A673 (cell line): ENCODE results near the gene HEATR1.

Experiments
- CTCF ChIP-seq: fragments of 300-800, 200-600 bp; sonication (generic); conservative IDR thresholded peaks from 2 replicates; pipeline ENCODE4 v1.5.1; 2017; ENCODE audit warnings: low read depth, mild to moderate bottlenecking, antibody characterized with exemption, low read length, moderate library complexity, mixed read lengths
- EZH2 ChIP-seq: fragments of 200-600 bp; sonication (generic); IDR thresholded peaks from 2 replicates; pipeline ENCODE4 v1.6.1; 2017; ENCODE audit warnings: borderline replicate concordance, low read depth, mild to moderate bottlenecking, mixed read lengths, antibody characterized with exemption, low read length; ENCODE audit not compliant: poor library complexity, severe bottlenecking

GRCh38 chr1:236530286-236530685 is 74.0 kb downstream of the HEATR1 start:
- TF ChIP-seq CTCF, result no peak
- TF ChIP-seq EZH2, result no peak
